ENCODE data around the gene C20orf202. TPM values are rescaled to one million over a fixed set of nuclear protein-coding genes. Genes with fewer than 3 reads are reported as not detected.

The C20orf202 gene
- total RNA-seq, 1 donor = 0.09 TPM

DNA sequence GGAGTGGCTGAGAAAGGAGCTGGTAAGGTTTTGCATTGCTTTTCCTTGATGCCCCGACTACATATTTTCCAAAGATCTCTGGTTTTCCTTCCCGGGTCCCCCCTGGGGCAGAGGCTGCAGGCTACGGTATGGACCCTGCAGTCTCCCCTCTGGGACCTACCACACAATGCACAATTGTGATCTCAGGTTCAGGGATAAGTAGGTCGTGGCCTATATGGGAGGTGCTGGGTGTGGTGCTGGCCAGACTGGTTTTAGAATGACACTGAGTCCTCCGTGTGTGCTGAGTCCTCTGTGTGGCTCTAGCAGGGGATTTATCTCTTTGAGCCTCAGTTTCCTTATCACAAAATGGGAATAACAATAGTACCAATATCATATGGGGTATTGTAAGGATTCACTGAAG is 376 bp downstream of the C20orf202 start:
- TF ChIP-seq, protein P1, sequence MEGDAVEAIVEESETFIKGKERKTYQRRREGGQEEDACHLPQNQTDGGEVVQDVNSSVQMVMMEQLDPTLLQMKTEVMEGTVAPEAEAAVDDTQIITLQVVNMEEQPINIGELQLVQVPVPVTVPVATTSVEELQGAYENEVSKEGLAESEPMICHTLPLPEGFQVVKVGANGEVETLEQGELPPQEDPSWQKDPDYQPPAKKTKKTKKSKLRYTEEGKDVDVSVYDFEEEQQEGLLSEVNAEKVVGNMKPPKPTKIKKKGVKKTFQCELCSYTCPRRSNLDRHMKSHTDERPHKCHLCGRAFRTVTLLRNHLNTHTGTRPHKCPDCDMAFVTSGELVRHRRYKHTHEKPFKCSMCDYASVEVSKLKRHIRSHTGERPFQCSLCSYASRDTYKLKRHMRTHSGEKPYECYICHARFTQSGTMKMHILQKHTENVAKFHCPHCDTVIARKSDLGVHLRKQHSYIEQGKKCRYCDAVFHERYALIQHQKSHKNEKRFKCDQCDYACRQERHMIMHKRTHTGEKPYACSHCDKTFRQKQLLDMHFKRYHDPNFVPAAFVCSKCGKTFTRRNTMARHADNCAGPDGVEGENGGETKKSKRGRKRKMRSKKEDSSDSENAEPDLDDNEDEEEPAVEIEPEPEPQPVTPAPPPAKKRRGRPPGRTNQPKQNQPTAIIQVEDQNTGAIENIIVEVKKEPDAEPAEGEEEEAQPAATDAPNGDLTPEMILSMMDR (IDR thresholded peaks at IDR 0.05; ENCODE audit: insufficient read depth, low read length) = no peak
- no peak for DNase-seq (ENCODE audit: low read depth)
- no peak overlapping the region for H3K4me3 ChIP-seq (ENCODE audit: low read depth, low read length)

DNA sequence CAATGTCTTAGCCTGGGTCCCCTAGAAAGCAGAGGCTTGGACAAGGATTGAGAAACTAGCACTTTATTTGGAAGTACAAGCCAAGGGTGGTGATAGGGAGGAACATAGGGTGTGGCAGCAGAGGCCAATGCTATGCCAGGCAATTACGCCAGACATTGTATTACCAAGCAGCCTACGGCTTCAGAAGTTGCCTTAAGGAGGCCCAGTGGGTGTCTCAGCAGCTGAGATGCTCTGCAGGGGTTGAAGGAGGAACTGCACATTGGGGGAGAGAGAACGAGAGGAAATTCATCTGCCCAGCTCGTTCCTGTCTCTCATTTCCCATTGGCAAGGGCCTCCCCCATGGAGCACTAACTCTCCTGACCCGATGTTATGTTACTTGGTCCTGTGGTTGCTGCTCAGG is 859 bp downstream of the C20orf202 start:
- DNase-seq (ENCODE audit: low read depth) = no peak
- TF ChIP-seq, protein P1 (IDR thresholded peaks at IDR 0.05; ENCODE audit: insufficient read depth, low read length) = no peak
- H3K4me3 ChIP-seq (ENCODE audit: low read depth, low read length) = no peak overlapping the region

DNA sequence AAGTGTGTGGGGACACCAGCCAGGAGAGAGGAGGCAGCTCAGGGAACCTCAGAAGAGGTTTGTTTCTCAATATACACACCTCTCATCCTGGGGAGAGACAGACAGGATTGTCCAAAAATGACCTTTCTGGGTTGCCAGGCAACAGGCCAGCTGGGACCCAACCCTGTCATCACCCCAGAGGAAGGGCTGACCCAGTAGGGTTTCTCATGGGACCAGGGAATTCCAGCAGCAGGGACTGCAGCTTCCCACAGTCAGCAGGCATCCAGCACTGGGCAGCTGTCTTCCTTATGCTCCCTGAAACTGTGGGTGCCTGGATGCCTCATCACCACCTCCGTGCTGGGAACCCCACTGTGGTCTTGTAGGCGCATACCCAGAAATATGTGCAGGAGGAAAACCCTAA is 1.3 kb downstream of the C20orf202 start:
- TF ChIP-seq, protein P1 (IDR thresholded peaks at IDR 0.05; ENCODE audit: insufficient read depth, low read length) = no peak
- DNase-seq (ENCODE audit: low read depth) = no peak
- no peak overlapping the region for H3K4me3 ChIP-seq (ENCODE audit: low read depth, low read length)

DNA sequence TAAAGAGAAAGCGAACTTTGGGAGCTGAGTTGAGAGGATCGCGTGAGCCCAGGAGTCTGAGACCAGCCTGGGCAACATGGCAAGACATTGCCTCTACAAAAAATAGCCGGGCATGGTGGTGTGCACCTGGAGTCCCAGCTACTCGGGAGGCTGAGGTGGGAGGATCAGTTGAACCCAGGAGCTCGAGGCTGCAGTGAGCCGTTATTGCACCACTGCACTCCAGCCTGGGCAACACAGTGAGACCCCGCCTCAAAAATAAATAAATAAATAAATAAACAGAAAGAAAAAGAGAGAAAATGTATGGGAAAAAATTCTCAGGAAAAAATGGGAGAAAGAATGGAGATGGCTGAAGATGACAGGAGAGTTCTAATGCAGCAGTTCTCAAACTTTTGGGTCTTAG is 2.5 kb downstream of the C20orf202 start:
- TF ChIP-seq, protein P1 (IDR thresholded peaks at IDR 0.05; ENCODE audit: insufficient read depth, low read length) = no peak
- DNase-seq (ENCODE audit: low read depth) = no peak
- no peak overlapping the region for H3K4me3 ChIP-seq (ENCODE audit: low read depth, low read length)

DNA sequence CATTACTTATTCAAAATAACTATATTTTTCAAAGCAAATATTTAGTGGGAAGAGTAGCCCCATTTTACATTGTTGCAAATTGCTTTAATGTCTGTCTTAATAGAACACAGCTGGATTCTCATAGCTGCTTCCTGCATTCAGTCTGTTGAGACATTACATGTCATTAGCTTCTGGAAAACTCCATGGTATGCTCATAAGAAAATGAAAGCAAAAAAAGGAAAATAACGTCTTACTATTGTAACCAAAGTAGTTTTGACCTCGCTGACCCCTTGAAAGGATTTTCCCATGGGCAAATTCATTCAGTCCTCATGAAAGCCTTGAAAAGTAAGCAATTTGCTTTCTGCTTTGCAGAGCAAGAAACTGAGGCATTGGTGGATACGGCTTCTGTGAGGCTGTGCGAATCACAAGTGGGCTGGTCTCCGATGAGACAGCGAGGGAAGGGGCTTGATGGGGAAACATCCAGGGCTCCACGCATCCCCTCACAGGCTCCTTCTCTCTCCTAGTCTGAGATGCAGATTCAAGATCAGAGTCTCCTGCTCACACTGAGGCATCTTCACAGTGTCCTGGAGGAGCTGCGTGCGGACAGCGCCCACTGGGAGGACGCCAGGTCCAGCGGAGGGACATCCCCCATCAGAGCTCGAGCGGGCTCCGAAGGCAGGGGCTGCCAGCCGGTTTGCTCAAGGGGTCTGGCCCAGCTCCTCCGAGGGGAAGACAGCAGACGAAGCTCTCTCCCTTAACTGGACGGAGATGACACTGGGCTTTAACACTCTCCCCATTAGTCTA is 3.3 kb downstream of the C20orf202 start:
- DNase-seq (ENCODE audit: low read depth) = no peak
- no peak overlapping the region for H3K4me3 ChIP-seq (ENCODE audit: low read depth, low read length)

DNA sequence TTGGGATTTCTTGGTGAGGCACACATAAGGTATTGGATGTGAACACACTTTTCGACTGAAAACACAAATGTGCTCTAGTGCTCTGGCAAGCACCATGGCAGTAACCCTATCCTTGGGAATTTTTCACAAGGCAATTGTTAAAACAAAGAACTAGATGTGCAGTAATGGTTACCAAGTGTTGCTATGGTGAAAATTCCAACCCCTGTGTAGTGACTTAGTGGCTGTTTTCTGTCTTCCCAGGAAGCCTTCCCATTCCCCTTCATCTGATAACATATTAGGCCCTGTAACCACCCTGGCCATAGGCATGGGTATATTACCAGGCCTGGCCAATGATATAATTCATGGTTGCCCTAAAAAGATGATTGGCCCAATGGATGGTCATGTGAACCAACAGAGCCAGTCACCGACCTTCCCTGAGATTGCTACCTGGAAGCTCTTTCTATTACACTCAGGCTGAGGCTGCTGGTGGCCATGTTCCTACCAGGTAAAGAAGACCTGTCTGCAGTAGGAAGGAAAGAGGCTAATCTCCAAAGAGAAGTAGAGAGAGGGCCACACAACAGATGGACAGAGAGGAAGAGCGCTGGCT is 4.1 kb downstream of the C20orf202 start:
- TF ChIP-seq, protein P1 (IDR thresholded peaks at IDR 0.05; ENCODE audit: insufficient read depth, low read length) = no peak
- no peak for DNase-seq (ENCODE audit: low read depth)
- H3K4me3 ChIP-seq (ENCODE audit: low read depth, low read length) = no peak overlapping the region

More for the DNA sequence above, 3.3 kb downstream of the C20orf202 start:
- TF ChIP-seq, protein P1 (IDR thresholded peaks at IDR 0.05; ENCODE audit: insufficient read depth, low read length) = no peak

Data from fibroblast of the aortic adventitia (primary cell).